HG03139 (cell line): ENCODE measurements around the gene RNF19B.
"Not testable (repeated sequence)": the region's sequence is repeated elsewhere in the genome, so short reads cannot be mapped to it uniquely, and the experiment has no call there.

ENCODE experiments used
- ATAC-seq: cut with Tn5 transposase; IDR thresholded peaks from one replicate; pipeline ENCODE4 v1.9.1; 2021; ENCODE audit not compliant: unreplicated experiment

RNF19B gene

GRCh38 chr1:32964461-32965250 lies at the start of gene RNF19B:
Gene RNF19B, minus strand, starts transcription at chr1:32964809. Its CDS starts 124 bp downstream, at chr1:32964685.
- ATAC-seq: peak; percentile 81

- ATAC-seq: no peak
These were observed 49.2 kb upstream of the RNF19B start for GRCh38 chr1:33013791-33014190.

- no peak for ATAC-seq
These were observed 47.6 kb upstream of the RNF19B start for GRCh38 chr1:33012165-33012564.

- no peak for ATAC-seq
These were observed 46.5 kb upstream of the RNF19B start for GRCh38 chr1:33010932-33011731.

- ATAC-seq: no peak
These were observed 45.0 kb upstream of the RNF19B start for GRCh38 chr1:33009561-33009960.

- no peak for ATAC-seq
These were observed 43.7 kb upstream of the RNF19B start for GRCh38 chr1:33008051-33008914.

GRCh38 chr1:33007190-33008050 lies 42.8 kb upstream of the RNF19B start:
- no peak for ATAC-seq

GRCh38 chr1:33005838-33006421 lies 41.3 kb upstream of the RNF19B start:
- no peak for ATAC-seq

GRCh38 chr1:33005117-33005837 lies 40.7 kb upstream of the RNF19B start:
- ATAC-seq: no peak

GRCh38 chr1:33004613-33005012 lies 40.0 kb upstream of the RNF19B start:
- no peak for ATAC-seq

- no peak for ATAC-seq
These were observed 39.0 kb upstream of the RNF19B start for GRCh38 chr1:33003657-33004056.

GRCh38 chr1:33002006-33002405 lies 37.4 kb upstream of the RNF19B start:
- no peak for ATAC-seq

- no peak for ATAC-seq
These were observed 36.7 kb upstream of the RNF19B start for GRCh38 chr1:33001282-33001681.

GRCh38 chr1:33000427-33001026 lies 35.9 kb upstream of the RNF19B start:
- ATAC-seq: no peak

GRCh38 chr1:32998997-32999396 lies 34.4 kb upstream of the RNF19B start:
- ATAC-seq: no peak

- ATAC-seq: no peak
These were observed 33.5 kb upstream of the RNF19B start for GRCh38 chr1:32998064-32998463.

GRCh38 chr1:32997381-32997891 lies 32.8 kb upstream of the RNF19B start:
- ATAC-seq: no peak

GRCh38 chr1:32993324-32993636 lies 28.7 kb upstream of the RNF19B start:
- not testable (repeated sequence) for ATAC-seq
